Mucosa of stomach (tissue), 1 donor: ENCODE results near the gene B3GALT5.

Experiments
- H3K27me3 ChIP-seq: one replicate; pipeline ENCODE4 v1.7.0; 2013; ENCODE audit warnings: mild to moderate bottlenecking, low read length; ENCODE audit not compliant: control insufficient read depth, insufficient read depth
- H3K36me3 ChIP-seq: one replicate; pipeline ENCODE4 v1.7.0; 2013; ENCODE audit warnings: low read length; ENCODE audit not compliant: control insufficient read depth, insufficient read depth
- H3K4me1 ChIP-seq: one replicate; pipeline ENCODE4 v1.7.0; 2013; ENCODE audit warnings: mild to moderate bottlenecking, low read length; ENCODE audit not compliant: control insufficient read depth, insufficient read depth
- H3K4me3 ChIP-seq: one replicate; pipeline ENCODE4 v1.7.0; 2013; ENCODE audit warnings: low read length
- H3K9ac ChIP-seq: one replicate; pipeline ENCODE4 v1.7.0; 2013; ENCODE audit warnings: mild to moderate bottlenecking, low read length, moderate library complexity
- H3K9me3 ChIP-seq: one replicate; pipeline ENCODE4 v1.7.0; 2013; ENCODE audit warnings: mild to moderate bottlenecking, low read length, moderate library complexity; ENCODE audit not compliant: control insufficient read depth
- donor health status: Pancreatic carcinoma.

B3GALT5 gene

DNA sequence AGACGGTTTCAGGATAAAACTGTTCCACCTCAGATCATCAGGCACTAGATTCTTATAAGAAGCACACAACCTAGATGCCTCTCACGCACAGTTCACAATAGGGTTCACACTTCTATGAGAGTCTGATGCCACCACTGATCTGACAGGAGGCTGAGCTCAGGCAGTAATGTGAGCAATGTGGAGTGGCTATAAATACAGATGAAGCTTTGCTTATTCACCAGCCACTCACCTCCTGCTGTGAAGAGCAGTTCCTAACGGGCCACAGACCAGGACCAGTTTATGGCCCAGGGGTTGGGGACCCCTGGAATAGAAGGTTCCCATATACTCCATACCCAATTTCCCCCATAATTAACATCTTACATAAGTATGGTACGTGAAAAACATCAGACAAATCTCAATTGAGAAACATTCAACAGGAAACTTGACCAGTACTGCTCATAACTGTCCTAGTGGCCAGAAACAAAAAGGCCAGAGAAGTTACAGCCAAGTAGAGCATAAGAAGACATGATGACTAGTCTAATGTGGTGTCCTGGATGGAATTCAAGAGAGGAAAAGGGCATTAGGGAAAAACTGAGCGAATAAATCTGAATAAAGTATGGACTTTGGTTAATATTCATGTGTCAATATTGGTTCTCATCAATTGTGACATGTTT lies 107.5 kb downstream of the B3GALT5 start:
- Histone ChIP-seq H3K4me3 (no peak overlapping the region), H3K27me3 (no peaks in the 10 kb centered on the region), H3K4me1 (no peaks in the 10 kb centered on the region), H3K9ac (no peak overlapping the region), H3K36me3 (no peaks in the 10 kb centered on the region), H3K9me3 (no peaks in the 10 kb centered on the region)

DNA sequence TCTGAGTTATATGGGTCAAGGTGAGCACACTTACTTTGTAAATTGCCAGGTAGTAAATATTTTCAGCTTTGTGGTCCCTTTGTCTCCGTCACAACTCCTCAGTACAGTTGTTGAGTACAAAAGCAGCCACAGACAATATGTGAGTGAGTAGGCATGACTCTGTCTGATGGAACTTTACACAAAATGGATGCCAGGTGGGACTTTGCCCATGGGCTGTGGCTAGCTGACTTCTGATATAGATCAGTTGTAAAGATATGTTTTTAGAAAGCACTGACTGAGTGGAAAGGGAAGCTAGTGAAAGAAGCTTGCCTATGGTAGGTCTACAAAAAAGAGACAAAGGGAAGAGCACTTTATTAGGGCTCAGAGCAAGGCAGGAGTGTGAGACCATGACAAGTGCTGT lies 109.1 kb downstream of the B3GALT5 start:
- Histone ChIP-seq H3K9me3 (no peaks in the 10 kb centered on the region), H3K4me3 (no peak overlapping the region), H3K27me3 (no peaks in the 10 kb centered on the region), H3K36me3 (no peaks in the 10 kb centered on the region), H3K9ac (no peak overlapping the region), H3K4me1 (no peaks in the 10 kb centered on the region)
